Upper lobe of right lung (tissue), 1 donor: ENCODE measurements around the gene HIRIP3. TPM values are rescaled to one million over a fixed set of nuclear protein-coding genes. Genes with fewer than 3 reads are reported as not detected.
A peak's percentile ranks its signal among the peaks of the same experiment; 100 is the strongest.
"Not testable (repeated sequence)": the region's sequence is repeated elsewhere in the genome, so short reads cannot be mapped to it uniquely, and the experiment has no call there.

Experiments used
- ATAC-seq: fragments of 200-7000 bp; cut with Tn5 transposase; one replicate; pipeline ENCODE4 v1.9.1; 2020; ENCODE audit warnings: mild to moderate bottlenecking, moderate library complexity
- DNase-seq: peaks from one replicate; pipeline ENCODE4 v3.0.0-alpha.2; 2020
- H3K27ac ChIP-seq: fragments of 200-600 bp; one replicate; pipeline ENCODE4 v1.8.0; 2022
- H3K27me3 ChIP-seq: fragments of 200-600 bp; one replicate; pipeline ENCODE4 v1.8.0; 2022; ENCODE audit warnings: mild to moderate bottlenecking
- H3K36me3 ChIP-seq: fragments of 200-600 bp; one replicate; pipeline ENCODE4 v1.8.0; 2022
- H3K4me1 ChIP-seq: fragments of 200-600 bp; one replicate; pipeline ENCODE4 v1.8.0; 2022
- H3K4me3 ChIP-seq: fragments of 200-600 bp; one replicate; pipeline ENCODE4 v1.8.0; 2022; ENCODE audit warnings: mild to moderate bottlenecking
- H3K9me3 ChIP-seq: fragments of 200-600 bp; one replicate; pipeline ENCODE4 v1.8.0; 2022
- CTCF ChIP-seq: fragments of 200-600 bp; IDR thresholded peaks from one replicate; pipeline ENCODE4 v1.8.0; 2022; ENCODE audit warnings: antibody characterized with exemption
- intact Hi-C: fragments of 100-400 bp; cut with DNase I; formaldehyde crosslinking; loops from one replicate; pipeline ENCODE4 v1.11.0; 2022
- long read RNA-seq: library from polyadenylated mRNA; unstranded; transcript quantifications from one replicate; pipeline ENCODE4 v2.0.0, GENCODE V29; 2021
- total RNA-seq: library from RNA; stranded (reverse); fragmentation: NEBNext Ultra II Directional; extraction: Animal tissue kit (Norgen Biotek cat#: 25700); gene quantifications from one replicate; pipeline ENCODE4 v1.2.1, GENCODE V29; 2021
- donor health status: DM: no; HTN: yes; CAD: no; lungs with severe emphysema.

HIRIP3 gene
- 20.3 TPM for total RNA-seq
- long read RNA-seq, transcript HIRIP3-201 (7 exons, 3,388 nt) = major isoform, 31 of 53 reads
- long read RNA-seq, transcript HIRIP3-204 (6 exons, 988 nt) = minor isoform, 8 of 53 reads
- long read RNA-seq, partial matches to known transcripts = 5 of 53 reads
- long read RNA-seq, other reads (novel, unspliced or antisense) = 9 of 53 reads

- H3K27me3 ChIP-seq = no peaks in the 10 kb centered on the region
- peaks cover 23% of the 10 kb centered on the region for H3K4me1 ChIP-seq
- intact Hi-C loops = loop anchor here (10.0 kb wide), 1 partner anchor 71 kb away; the partner anchor contains the start of gene KCTD13
- peak within 1 kb of the TSS; percentile 97 for H3K27ac ChIP-seq
- no peaks in the 10 kb centered on the region for H3K9me3 ChIP-seq
- peak within 1 kb of the TSS; percentile 98 for H3K4me3 ChIP-seq
- no peak for TF ChIP-seq CTCF
- peak; percentile 95 for DNase-seq
- peaks cover 40% of the 10 kb centered on the region for H3K36me3 ChIP-seq
- ATAC-seq = peak; percentile 70
These were observed at the start of gene HIRIP3 for GRCh38 chr16:29995324-29995910. TSS of gene HIRIP3 (minus strand) at chr16:29995617. CDS start at chr16:29995605, 12 bp downstream.

DNA sequence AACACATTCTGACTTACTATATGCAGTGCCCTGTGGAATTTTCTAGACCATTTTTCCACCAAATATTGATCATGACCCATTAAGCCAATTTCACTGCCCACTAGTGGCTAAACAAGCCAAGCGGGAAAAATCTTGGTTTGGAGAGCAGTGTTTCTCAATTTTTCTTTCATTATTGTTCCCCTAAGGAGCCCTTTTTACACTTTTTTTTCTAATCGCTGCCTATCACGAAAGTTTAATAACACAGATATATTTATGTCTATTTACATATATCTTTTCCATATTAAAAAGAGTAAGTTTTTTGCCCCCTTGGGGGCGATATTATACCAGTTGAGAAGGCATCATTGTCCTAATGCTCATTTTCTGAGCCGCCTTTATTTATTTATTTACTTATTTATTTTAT lies 46.4 kb upstream of the HIRIP3 start:
- no peak overlapping the region for H3K27ac ChIP-seq
- H3K4me1 ChIP-seq = no peaks in the 10 kb centered on the region
- H3K4me3 ChIP-seq = no peak overlapping the region
- no peaks in the 10 kb centered on the region for H3K27me3 ChIP-seq
- no peaks in the 10 kb centered on the region for H3K9me3 ChIP-seq
- TF ChIP-seq CTCF = peak; percentile 46
- ATAC-seq (no peak), DNase-seq (no peak)
- no peaks in the 10 kb centered on the region for H3K36me3 ChIP-seq
- intact Hi-C loops = no loop called here

GRCh38 chr16:30040690-30041089 lies 45.3 kb upstream of the HIRIP3 start:
- DNase-seq, H3K9me3 ChIP-seq, H3K4me3 ChIP-seq, intact Hi-C loops, ATAC-seq, H3K36me3 ChIP-seq, H3K27me3 ChIP-seq, H3K27ac ChIP-seq, H3K4me1 ChIP-seq: not testable (repeated sequence)

- intact Hi-C loops = no loop called here
- no peak overlapping the region for H3K27ac ChIP-seq
- no peak for TF ChIP-seq CTCF
- no peaks in the 10 kb centered on the region for H3K36me3 ChIP-seq
- DNase-seq (no peak), ATAC-seq (no peak)
- no peak overlapping the region for H3K4me3 ChIP-seq
- H3K27me3 ChIP-seq = peaks cover under 1% of the 10 kb centered on the region
- no peaks in the 10 kb centered on the region for H3K4me1 ChIP-seq
- no peaks in the 10 kb centered on the region for H3K9me3 ChIP-seq
These were observed 44.8 kb upstream of the HIRIP3 start for GRCh38 chr16:30040221-30040620.

DNA sequence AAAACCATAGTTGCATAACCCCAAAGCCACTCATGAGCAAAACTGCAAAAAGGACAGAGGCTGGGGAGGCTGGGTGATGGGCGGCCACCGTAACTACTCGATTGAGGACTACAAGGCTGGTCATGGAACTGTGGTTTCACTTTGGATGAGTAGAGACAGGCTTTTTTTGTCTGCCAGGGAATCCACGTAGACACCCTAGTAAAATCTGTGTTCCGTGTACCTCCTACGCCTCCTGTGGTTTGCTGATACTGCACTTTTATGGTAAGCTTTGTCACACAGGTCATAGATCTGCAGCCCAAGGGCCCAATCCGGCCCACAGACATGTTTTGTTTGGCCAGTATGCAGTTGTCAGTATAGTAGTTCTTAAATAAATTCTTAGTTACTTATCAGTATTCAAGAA lies 37.9 kb upstream of the HIRIP3 start:
- Histone ChIP-seq H3K4me3 (no peak overlapping the region), H3K36me3 (no peaks in the 10 kb centered on the region), H3K27me3 (peaks cover 59% of the 10 kb centered on the region), H3K4me1 (peaks cover 5% of the 10 kb centered on the region), H3K27ac (no peak overlapping the region), H3K9me3 (no peaks in the 10 kb centered on the region)
- no peak for DNase-seq
- intact Hi-C loops = no loop called here
- TF ChIP-seq CTCF = no peak
- no peak for ATAC-seq

- intact Hi-C loops = no loop called here
- no peak overlapping the region for H3K27ac ChIP-seq
- H3K36me3 ChIP-seq = no peaks in the 10 kb centered on the region
- H3K4me1 ChIP-seq = peaks cover 5% of the 10 kb centered on the region
- TF ChIP-seq CTCF = peak; percentile 70
- H3K9me3 ChIP-seq = no peaks in the 10 kb centered on the region
- DNase-seq (no peak), ATAC-seq (peak; percentile 66)
- peaks cover 59% of the 10 kb centered on the region for H3K27me3 ChIP-seq
- H3K4me3 ChIP-seq = no peak overlapping the region
These were observed 36.8 kb upstream of the HIRIP3 start for GRCh38 chr16:30032083-30032819.
